GM23248 (cell line): ENCODE results near the gene FAM222B. TPM values are rescaled to one million over a fixed set of nuclear protein-coding genes. Genes with fewer than 3 reads are reported as not detected.
"Not testable (repeated sequence)": the region's sequence is repeated elsewhere in the genome, so short reads cannot be mapped to it uniquely, and the experiment has no call there.

Experiments used
- DNase-seq: peaks from one replicate; pipeline ENCODE4 v3.0.0-alpha.2; 2015
- H2AFZ ChIP-seq: fragments of 200-600 bp; sonication (generic); 2 replicates; pipeline ENCODE4 v1.6.1; 2016; ENCODE audit warnings: antibody characterized with exemption
- H3F3A ChIP-seq: fragments of 200-600 bp; sonication (generic); 2 replicates; pipeline ENCODE4 v1.6.1; 2016; ENCODE audit warnings: mild to moderate bottlenecking, antibody characterized with exemption, mixed run types; ENCODE audit not compliant: insufficient read depth
- H3K27ac ChIP-seq: fragments of 200-600 bp; sonication (generic); 2 replicates; pipeline ENCODE4 v1.5.1; 2016; ENCODE audit warnings: mild to moderate bottlenecking
- H3K27me3 ChIP-seq: fragments of 200-600 bp; sonication (generic); replicated peaks from 2 replicates; pipeline ENCODE4 v1.6.1; 2016; ENCODE audit warnings: mild to moderate bottlenecking; ENCODE audit not compliant: insufficient read depth
- H3K36me3 ChIP-seq: fragments of 200-600 bp; sonication (generic); 2 replicates; pipeline ENCODE4 v1.6.1; 2016; ENCODE audit warnings: low read depth, mild to moderate bottlenecking
- H3K4me1 ChIP-seq: fragments of 200-600 bp; sonication (generic); 2 replicates; pipeline ENCODE4 v1.6.1; 2016; ENCODE audit warnings: mild to moderate bottlenecking; ENCODE audit not compliant: insufficient read depth
- H3K4me2 ChIP-seq: fragments of 200-600 bp; sonication (generic); one replicate; pipeline ENCODE4 v1.6.1; 2016; ENCODE audit warnings: mild to moderate bottlenecking; ENCODE audit not compliant: unreplicated experiment
- H3K4me3 ChIP-seq: fragments of 200-600 bp; sonication (generic); 2 replicates; pipeline ENCODE4 v1.5.1; 2016; ENCODE audit warnings: mild to moderate bottlenecking
- H3K79me2 ChIP-seq: fragments of 200-600 bp; sonication (generic); 2 replicates; pipeline ENCODE4 v1.6.1; 2016; ENCODE audit warnings: mild to moderate bottlenecking; ENCODE audit not compliant: insufficient read depth
- H3K9ac ChIP-seq: fragments of 200-600 bp; sonication (generic); 2 replicates; pipeline ENCODE4 v1.6.1; 2016; ENCODE audit warnings: mild to moderate bottlenecking
- H3K9me2 ChIP-seq: fragments of 200-600 bp; sonication (generic); 2 replicates; pipeline ENCODE4 v1.6.1; 2016; ENCODE audit warnings: mixed run types, mild to moderate bottlenecking, moderate library complexity; ENCODE audit not compliant: insufficient read depth
- H3K9me3 ChIP-seq: fragments of 200-600 bp; sonication (generic); one replicate; pipeline ENCODE4 v1.6.1; 2017; ENCODE audit warnings: low read depth
- H4K20me1 ChIP-seq: fragments of 200-600 bp; sonication (generic); 2 replicates; pipeline ENCODE4 v1.6.0; 2016; ENCODE audit not compliant: insufficient read depth
- EZH2 ChIP-seq: fragments of 200-600 bp; sonication (generic); IDR thresholded peaks from 2 replicates; pipeline ENCODE4 v1.6.1; 2018; ENCODE audit warnings: antibody characterized with exemption, mild to moderate bottlenecking; ENCODE audit not compliant: insufficient read depth, poor library complexity, severe bottlenecking
- EZH2phosphoT487 ChIP-seq: fragments of 200-600 bp; sonication (generic); IDR thresholded peaks from 2 replicates; pipeline ENCODE4 v1.6.1; 2018; ENCODE audit warnings: antibody characterized with exemption, moderate library complexity, mild to moderate bottlenecking, low read depth; ENCODE audit not compliant: insufficient read depth
- WGBS, 2 experiments: methylation state at CpG; one replicate each; pipeline ENCODE4 v1.1.6; 2015 to 2017; ENCODE audit warnings: low lambda C conversion rate in 2 of 2, low coverage in 1 of 2; ENCODE audit errors: missing lambda C conversion rate in 2 of 2; 5-methylcytosine and 5-hydroxymethylcytosine counted together
- in situ Hi-C: fragments of 300-500 bp; cut with MboI; formaldehyde crosslinking; loops from 2 replicates; pipeline ENCODE4 v1.15.0; 2020
- polyA plus RNA-seq: library from polyadenylated mRNA; unstranded; fragments of >200 nt; fragmentation: Nextera tagmentation; extraction: Ambion mirVana; gene quantifications from 2 replicates; pipeline ENCODE4 v1.2.1, GENCODE V29; 2016
- total RNA-seq: library from RNA; depleted of rRNA; stranded (reverse); fragments of >200 nt; shearing (Covaris generic); gene quantifications from 2 replicates; pipeline ENCODE4 v1.2.3, GENCODE V29; 2014

The FAM222B gene
- total and polyA plus RNA-seq, 2 experiments from 2014 or later = 7.6 to 11.1 TPM

DNA sequence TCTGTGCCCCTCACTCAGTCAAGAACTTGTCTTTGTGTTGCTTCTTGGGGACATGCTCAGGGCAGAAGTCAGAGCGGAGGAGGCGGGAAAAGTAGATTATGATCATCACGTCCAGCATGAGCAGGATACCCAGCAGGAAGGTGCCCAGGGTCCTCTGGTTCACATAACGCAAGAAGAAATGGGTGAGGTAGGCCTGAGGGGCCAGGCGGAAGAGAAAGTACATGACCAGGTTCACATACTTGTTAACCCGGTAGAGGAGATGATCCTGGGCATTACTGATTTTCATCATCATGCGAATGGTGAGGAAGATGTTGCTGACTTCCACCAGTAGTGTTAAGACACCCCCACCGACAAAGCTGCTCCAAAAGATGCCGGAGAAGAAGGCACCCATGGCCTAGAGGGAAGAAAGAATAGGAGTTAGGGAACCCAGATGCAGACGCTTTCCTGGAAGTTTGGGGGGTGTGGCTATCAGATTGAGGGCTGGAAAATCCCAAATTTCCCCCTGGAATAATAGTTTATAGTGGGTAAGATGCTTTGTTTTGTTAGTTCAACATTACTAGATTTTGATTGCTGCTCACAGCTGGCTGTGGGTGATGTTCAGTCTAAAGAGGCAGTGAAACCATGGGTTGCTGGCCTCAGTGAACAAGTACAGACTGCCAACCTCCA lies 118.0 kb downstream of the FAM222B start:
- H4K20me1 ChIP-seq = no peaks in the 10 kb centered on the region
- peaks cover 38% of the 10 kb centered on the region for H3K79me2 ChIP-seq
- peak overlapping the region; percentile 86 for H3K9ac ChIP-seq
- H3K9me3 ChIP-seq = no peaks in the 10 kb centered on the region
- no peaks in the 10 kb centered on the region for H3K9me2 ChIP-seq
- in situ Hi-C loops = no loop called here
- no peak for DNase-seq
- peak overlapping the region; percentile 78 for H3K4me2 ChIP-seq
- no peak for TF ChIP-seq EZH2phosphoT487
- TF ChIP-seq EZH2 = no peak
- WGBS, 2 experiments = 80 to 81% methylated on average over 10 of the region's 10 CpGs
- peak overlapping the region; percentile 82 for H3K27ac ChIP-seq
- H3K36me3 ChIP-seq = peaks cover 34% of the 10 kb centered on the region; the same call in 1 of the 2 replicates
- H3K4me3 ChIP-seq = peak overlapping the region; percentile 74
- peaks cover 41% of the 10 kb centered on the region for H3K4me1 ChIP-seq
- no peak overlapping the region for H2AFZ ChIP-seq
- H3K27me3 ChIP-seq = no peaks in the 10 kb centered on the region
- H3F3A ChIP-seq = peaks cover 51% of the 10 kb centered on the region

DNA sequence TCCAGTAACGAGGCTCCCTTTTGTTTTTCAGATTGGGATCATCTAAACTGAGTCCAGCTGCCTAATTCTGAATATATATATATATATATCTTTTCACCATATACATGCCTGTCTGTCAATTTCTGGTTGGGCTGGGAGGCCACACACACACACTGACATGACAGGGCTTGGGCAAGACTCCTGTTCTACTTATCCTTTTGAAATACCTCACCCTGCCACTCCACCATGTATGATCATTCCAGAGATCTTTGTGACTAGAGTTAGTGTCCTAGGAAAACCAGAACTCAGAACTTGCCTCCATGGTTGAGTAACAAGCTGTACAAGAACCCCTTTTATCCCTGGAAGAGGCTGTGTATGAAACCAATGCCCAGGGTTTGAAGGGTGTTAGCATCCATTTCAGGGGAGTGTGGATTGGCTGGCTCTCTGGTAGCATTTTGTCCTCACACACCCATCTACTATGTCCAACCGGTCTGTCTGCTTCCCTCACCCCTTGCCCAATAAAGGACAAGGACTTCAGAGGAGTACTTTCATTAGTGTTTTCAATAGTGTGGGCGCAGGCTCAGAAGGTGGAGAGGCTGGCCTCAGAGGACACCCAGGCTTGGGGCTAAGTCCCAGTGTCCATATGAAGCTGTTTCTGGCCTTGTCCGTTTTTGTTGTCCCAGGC lies 118.6 kb downstream of the FAM222B start:
- Histone ChIP-seq H3K27ac (peak overlapping the region; percentile 82; the same call in 1 of the 2 replicates), H3K36me3 (peaks cover 34% of the 10 kb centered on the region; the same call in 1 of the 2 replicates)

GRCh38 chr17:28723159-28723835 lies 119.3 kb downstream of the FAM222B start:
- in situ Hi-C loops = no loop called here
- peaks cover 50% of the 10 kb centered on the region for H3F3A ChIP-seq
- H3K9me3 ChIP-seq = no peaks in the 10 kb centered on the region
- TF ChIP-seq EZH2 = no peak
- TF ChIP-seq EZH2phosphoT487 = no peak
- peaks cover 50% of the 10 kb centered on the region for H3K4me1 ChIP-seq
- H3K4me2 ChIP-seq = no peak overlapping the region
- H3K9me2 ChIP-seq = no peaks in the 10 kb centered on the region
- peaks cover 38% of the 10 kb centered on the region for H3K79me2 ChIP-seq
- H3K27me3 ChIP-seq = no peaks in the 10 kb centered on the region
- H3K27ac ChIP-seq = peak overlapping the region; percentile 9; the same call in 1 of the 2 replicates
- WGBS, 2 experiments = 82 to 93% methylated on average over 5 to 6 of the region's 6 CpGs
- H3K36me3 ChIP-seq = peaks cover 34% of the 10 kb centered on the region; the same call in 1 of the 2 replicates
- H3K9ac ChIP-seq = no peak overlapping the region
- no peaks in the 10 kb centered on the region for H4K20me1 ChIP-seq
- DNase-seq = no peak
- no peak overlapping the region; the same call in 1 of the 2 replicates for H3K4me3 ChIP-seq
- H2AFZ ChIP-seq = no peak overlapping the region

More for the DNA sequence above, 118.6 kb downstream of the FAM222B start:
- H3K27me3 ChIP-seq, H3K9me2 ChIP-seq, DNase-seq, H3K4me2 ChIP-seq, H3K9me3 ChIP-seq, H4K20me1 ChIP-seq, H3K4me3 ChIP-seq, H2AFZ ChIP-seq, in situ Hi-C loops: not testable (repeated sequence)
- Histone ChIP-seq H3K4me1 (peaks cover 44% of the 10 kb centered on the region), H3K9ac (peak overlapping the region; percentile 86; the same call in 1 of the 2 replicates), H3K79me2 (peaks cover 38% of the 10 kb centered on the region), H3F3A (peaks cover 46% of the 10 kb centered on the region)
- WGBS, 2 experiments = 46 to 48% methylated on average over 4 of the region's 4 CpGs

- Histone ChIP-seq H3K9me3 (no peaks in the 10 kb centered on the region), H3K9me2 (no peaks in the 10 kb centered on the region), H3K79me2 (peaks cover 38% of the 10 kb centered on the region), H3K27me3 (no peaks in the 10 kb centered on the region), H3K4me2 (no peak overlapping the region), H3K4me1 (peaks cover 50% of the 10 kb centered on the region), H3K27ac (peak overlapping the region; percentile 9), H3K36me3 (peaks cover 34% of the 10 kb centered on the region; the same call in 1 of the 2 replicates), H3K4me3 (peak overlapping the region; percentile 24; the same call in 1 of the 2 replicates), H3K9ac (0 out of 2 replicates have a peak overlapping the region, but pooled peaks have one; percentile 93), H2AFZ (no peak overlapping the region), H4K20me1 (no peaks in the 10 kb centered on the region), H3F3A (peaks cover 51% of the 10 kb centered on the region)
- TF ChIP-seq EZH2 (no peak), EZH2phosphoT487 (no peak)
- in situ Hi-C loops = no loop called here
- WGBS, 2 experiments = 74 to 77% methylated on average over 7 of the region's 7 CpGs
- DNase-seq = no peak
These were observed 120.0 kb downstream of the FAM222B start for GRCh38 chr17:28722417-28723158.

DNA sequence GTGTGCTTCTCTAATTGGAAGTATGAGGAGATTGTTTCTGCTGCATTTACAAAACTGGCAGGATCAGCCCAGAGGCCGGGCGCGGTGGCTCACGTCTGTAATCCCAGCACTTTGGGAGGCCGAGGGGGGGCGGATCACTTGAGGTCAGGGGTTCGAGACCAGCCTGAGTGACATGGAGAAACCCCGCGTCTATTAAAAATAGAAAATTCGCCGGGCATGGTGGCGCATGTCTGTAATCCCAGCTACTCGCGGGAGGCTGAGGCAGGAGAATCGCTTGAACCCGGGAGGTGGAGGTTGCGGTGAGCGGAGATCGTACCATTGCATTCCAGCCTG lies 121.6 kb downstream of the FAM222B start:
- H2AFZ ChIP-seq, H4K20me1 ChIP-seq, H3K9me2 ChIP-seq, DNase-seq, H3K9me3 ChIP-seq, in situ Hi-C loops, H3K27me3 ChIP-seq: not testable (repeated sequence)
- Histone ChIP-seq H3K36me3 (peaks cover 34% of the 10 kb centered on the region; the same call in 1 of the 2 replicates), H3K79me2 (peaks cover 54% of the 10 kb centered on the region), H3F3A (peaks cover 51% of the 10 kb centered on the region), H3K4me2 (peak overlapping the region; percentile 93), H3K4me1 (peaks cover 47% of the 10 kb centered on the region), H3K9ac (peak overlapping the region; percentile 93), H3K27ac (peak overlapping the region; percentile 87), H3K4me3 (peak overlapping the region; percentile 83)
- 25 to 26% methylated on average over 19 of the region's 19 CpGs for WGBS, 2 experiments
